Measurements from ENCODE around the gene STK17B. TPM values are rescaled to one million over a fixed set of nuclear protein-coding genes. Genes with fewer than 3 reads are reported as not detected.

The STK17B gene
- total RNA-seq, 1 donor from 2014 or later = 44.2 TPM

- no peak for DNase-seq (ENCODE audit: low read depth)
- TF ChIP-seq CTCF (IDR thresholded peaks at IDR 0.05; ENCODE audit: insufficient read depth, low read length, severe bottlenecking) = no peak
- no peak for FAIRE-seq
These were observed 58.1 kb downstream of the STK17B start for GRCh38 chr2:196113061-196113974.

GRCh38 chr2:196112418-196113034 lies 58.9 kb downstream of the STK17B start:
- TF ChIP-seq CTCF (IDR thresholded peaks at IDR 0.05; ENCODE audit: insufficient read depth, low read length, severe bottlenecking) = no peak
- Histone ChIP-seq H3K36me3 (ENCODE audit: control insufficient read depth, insufficient read depth, low read length) (no peaks in the 10 kb centered on the region), H3K4me3 (ENCODE audit: low read depth, low read length) (no peak overlapping the region), H3K27me3 (ENCODE audit: control insufficient read depth, insufficient read depth, low read length) (no peaks in the 10 kb centered on the region)
- FAIRE-seq (no peak), DNase-seq (ENCODE audit: low read depth) (peak; percentile 84)

More at GRCh38 chr2:196113061-196113974, 58.1 kb downstream of the STK17B start:
- H3K36me3 ChIP-seq (ENCODE audit: control insufficient read depth, insufficient read depth, low read length) = no peaks in the 10 kb centered on the region
- no peak overlapping the region for H3K4me3 ChIP-seq (ENCODE audit: low read depth, low read length)
- no peaks in the 10 kb centered on the region for H3K27me3 ChIP-seq (ENCODE audit: control insufficient read depth, insufficient read depth, low read length)

GRCh38 chr2:196108604-196109003 lies 62.8 kb downstream of the STK17B start:
- H3K36me3 ChIP-seq (ENCODE audit: control insufficient read depth, insufficient read depth, low read length) = no peaks in the 10 kb centered on the region
- H3K4me3 ChIP-seq (ENCODE audit: low read depth, low read length) = no peak overlapping the region
- no peak for DNase-seq (ENCODE audit: low read depth)
- no peak for FAIRE-seq
- TF ChIP-seq CTCF (IDR thresholded peaks at IDR 0.05; ENCODE audit: insufficient read depth, low read length, severe bottlenecking) = no peak
- H3K27me3 ChIP-seq (ENCODE audit: control insufficient read depth, insufficient read depth, low read length) = no peaks in the 10 kb centered on the region

DNA sequence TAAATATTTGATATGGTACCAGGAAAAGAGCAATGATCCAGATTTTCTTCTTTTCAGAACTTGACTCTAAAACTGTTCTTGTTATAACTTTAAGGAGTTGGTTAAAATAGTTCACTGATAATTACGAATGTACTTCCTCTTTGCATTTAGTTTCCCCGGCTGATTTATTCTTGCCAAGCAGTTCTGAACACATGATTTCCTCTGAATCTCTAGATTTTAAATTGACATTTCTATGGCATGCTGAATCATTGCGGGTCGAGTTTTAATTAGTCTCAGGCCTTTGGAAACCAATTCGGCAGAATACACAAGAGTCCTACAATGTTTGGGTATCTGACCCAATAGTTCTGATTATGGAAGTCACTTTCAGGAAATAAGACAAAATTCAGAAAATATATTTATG lies 65.4 kb downstream of the STK17B start:
- no peak for FAIRE-seq
- no peak for TF ChIP-seq CTCF (IDR thresholded peaks at IDR 0.05; ENCODE audit: insufficient read depth, low read length, severe bottlenecking)
- Histone ChIP-seq H3K4me3 (ENCODE audit: low read depth, low read length) (no peak overlapping the region), H3K36me3 (ENCODE audit: control insufficient read depth, insufficient read depth, low read length) (no peaks in the 10 kb centered on the region), H3K27me3 (ENCODE audit: control insufficient read depth, insufficient read depth, low read length) (no peaks in the 10 kb centered on the region)
- no peak for DNase-seq (ENCODE audit: low read depth)

DNA sequence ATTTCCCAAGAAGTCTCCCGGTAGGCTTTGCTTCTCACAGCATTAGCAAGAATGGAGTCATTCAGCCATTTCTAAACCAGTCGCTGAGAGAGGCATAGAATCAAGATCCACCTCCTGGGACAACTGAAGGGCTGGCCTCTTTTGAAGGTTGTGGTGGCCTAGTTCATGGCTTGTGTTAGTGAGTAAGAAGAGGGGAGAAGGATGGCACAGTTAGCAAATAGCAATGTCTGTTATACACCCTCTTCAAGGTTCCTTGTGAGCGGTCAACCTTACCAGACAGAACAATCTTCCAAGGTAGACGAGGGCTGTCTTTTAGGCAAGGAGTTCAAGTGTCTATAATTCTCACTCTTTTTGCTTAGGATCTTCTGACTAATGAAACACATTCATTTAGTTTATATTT lies 67.3 kb downstream of the STK17B start:
- FAIRE-seq (no peak), DNase-seq (ENCODE audit: low read depth) (no peak)
- Histone ChIP-seq H3K4me3 (ENCODE audit: low read depth, low read length) (no peak overlapping the region), H3K36me3 (ENCODE audit: control insufficient read depth, insufficient read depth, low read length) (no peaks in the 10 kb centered on the region), H3K27me3 (ENCODE audit: control insufficient read depth, insufficient read depth, low read length) (no peaks in the 10 kb centered on the region)
- no peak for TF ChIP-seq CTCF (IDR thresholded peaks at IDR 0.05; ENCODE audit: insufficient read depth, low read length, severe bottlenecking)
